Left hindlimb (tissue), 1 donor: Measurements from ENCODE around the gene HTR3E.
"Not testable (repeated sequence)": the region's sequence is repeated elsewhere in the genome, so short reads cannot be mapped to it uniquely, and the experiment has no call there.

Source experiments
- DNase-seq: peaks from one replicate; pipeline ENCODE4 v3.0.0-alpha.2; 2018

The HTR3E gene

GRCh38 chr3:184117636-184118035, 20.8 kb downstream of the HTR3E start:
- DNase-seq, result no peak

DNA sequence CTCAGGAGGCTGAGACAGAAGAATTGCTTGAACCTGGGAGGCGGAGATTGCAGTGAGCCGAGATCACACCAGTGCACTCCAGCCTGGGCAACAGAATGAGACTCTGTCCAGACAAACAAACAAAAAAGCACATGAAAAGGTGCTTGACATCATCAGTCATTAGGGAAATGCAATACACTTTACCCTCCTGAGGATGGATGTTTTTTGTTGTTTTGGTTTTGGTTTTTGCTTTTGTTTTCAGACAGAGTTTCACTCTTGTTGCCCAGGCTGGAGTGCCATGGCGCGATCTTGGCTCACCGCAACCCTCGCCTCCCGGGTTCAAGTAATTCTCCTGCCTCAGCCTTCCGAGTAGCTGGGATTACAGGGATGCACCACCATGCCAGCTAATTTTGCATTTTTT, 24.2 kb downstream of the HTR3E start:
- not testable (repeated sequence) for DNase-seq

- DNase-seq, result no peak
Observed at GRCh38 chr3:184126006-184126405, 29.1 kb downstream of the HTR3E start.

DNA sequence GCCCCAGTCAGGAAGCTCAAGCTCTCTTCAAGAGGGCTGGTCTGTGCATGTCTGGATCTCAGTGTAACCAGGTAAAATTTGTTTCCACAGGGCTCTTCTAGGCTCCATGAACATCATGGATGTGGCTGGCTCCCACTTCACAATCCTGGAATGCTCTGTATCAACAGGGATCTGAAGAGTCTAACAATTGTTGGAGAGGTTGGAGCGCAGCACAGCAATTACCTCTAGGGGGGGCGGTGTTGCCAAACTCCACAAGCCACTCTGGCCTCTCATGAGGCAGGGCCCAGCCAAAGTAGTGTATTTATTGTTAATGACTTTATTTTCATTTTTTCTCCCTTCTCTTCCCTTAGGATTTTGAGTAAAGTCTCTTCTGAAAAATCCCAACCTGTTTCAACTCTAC, 32.1 kb downstream of the HTR3E start:
- no peak for DNase-seq

DNA sequence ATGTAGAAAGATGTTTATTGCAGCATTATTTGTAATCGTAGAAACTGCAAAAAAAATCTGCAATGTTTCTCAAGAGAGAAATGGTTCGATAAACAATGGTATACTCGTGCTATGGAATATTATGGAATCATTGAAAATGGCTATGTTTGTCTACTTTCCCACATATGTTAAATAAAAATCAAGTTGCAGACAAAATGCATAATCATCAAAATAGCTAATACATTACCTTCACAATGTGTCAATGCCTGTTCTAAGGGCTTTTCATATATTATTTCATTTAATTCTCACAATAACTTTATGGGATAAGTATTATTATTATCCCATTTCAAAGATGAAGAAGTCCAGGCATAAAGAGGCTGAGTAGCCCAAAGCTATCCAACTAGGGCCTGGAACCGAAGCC, 36.1 kb downstream of the HTR3E start:
- DNase-seq, result no peak

DNA sequence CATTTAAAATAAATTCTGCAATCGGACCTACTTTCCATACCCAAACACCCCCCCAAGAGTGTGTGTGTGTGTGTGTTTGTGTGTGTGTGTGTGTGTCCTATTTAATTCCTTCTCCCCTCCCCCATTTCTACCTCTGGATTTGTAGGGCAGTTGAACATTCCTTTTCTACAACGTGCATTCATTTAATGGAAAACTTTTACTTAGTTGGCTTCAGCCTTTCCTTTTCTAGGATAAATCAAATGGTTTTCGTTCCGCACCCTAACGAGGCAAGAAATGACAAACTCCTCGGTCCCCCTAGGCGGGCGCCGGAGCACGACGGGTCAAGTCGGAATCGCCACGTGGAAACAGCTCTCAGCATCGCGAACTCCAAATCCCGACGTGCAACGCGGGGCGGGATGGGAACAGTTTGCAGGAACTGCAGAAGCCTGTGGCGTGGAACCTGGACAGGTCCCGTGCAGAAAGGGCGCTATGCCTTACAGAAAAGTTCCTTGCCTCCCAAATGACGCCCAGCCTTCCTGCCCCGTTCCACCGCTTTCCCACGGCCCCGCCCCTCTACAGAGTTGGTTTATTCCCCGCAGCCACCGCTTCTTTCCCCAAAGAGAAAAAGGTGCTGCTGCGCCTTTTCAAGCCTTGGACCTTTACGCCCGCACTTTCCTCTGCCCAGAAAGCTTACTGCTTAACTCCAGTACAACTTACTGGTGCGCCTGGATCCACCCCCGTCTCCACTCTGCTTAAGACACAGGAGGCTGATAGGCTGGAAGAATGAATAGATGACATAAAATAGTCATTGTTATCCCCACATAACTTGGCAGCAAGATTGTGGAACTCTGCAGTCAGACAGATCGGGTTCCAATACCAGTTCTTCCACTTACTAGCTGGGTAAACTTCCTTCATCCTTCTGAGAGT, 37.2 kb downstream of the HTR3E start:
- peak; percentile 91 for DNase-seq

GRCh38 chr3:184134746-184135148, 37.9 kb downstream of the HTR3E start:
- DNase-seq, result no peak

DNA sequence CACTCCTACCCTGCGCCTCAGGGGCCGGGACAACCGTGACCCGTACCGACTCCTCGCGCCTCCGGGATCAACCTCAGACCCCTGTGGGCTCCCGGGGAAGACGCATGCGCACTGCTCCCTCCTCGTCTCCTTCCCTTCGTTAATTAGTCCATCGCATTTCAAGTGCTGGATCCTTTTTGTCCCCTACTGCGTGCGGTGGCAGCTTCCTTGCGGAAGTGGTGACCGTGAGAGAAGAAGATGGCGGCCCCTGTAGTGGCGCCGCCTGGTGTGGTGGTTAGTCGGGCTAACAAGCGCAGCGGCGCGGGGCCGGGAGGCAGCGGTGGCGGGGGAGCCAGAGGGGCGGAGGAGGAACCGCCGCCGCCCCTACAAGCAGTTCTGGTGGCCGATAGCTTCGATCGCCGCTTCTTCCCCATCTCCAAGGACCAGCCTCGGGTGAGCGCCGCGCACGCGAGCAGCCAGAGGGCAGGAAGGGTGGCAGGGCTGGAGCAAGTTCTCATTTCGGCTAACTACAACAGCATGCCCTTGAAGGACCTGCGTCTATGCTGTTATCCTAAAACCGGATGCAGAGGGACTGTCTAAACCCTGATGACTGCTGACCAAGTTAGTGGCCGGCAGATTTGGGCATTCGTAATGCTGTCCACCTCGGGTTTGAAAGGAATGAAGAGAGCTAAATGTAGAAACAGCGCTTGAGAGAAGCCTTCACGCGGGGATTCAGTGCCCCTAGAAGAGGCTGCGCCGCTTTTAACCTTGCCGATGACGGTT, 38.5 kb downstream of the HTR3E start, which contains the start of gene EIF2B5:
Gene EIF2B5 (plus strand): TSS at position 210 of the 762 bp plus-strand sequence. CDS start 28 bp downstream, at position 238.
- peak; percentile 95 for DNase-seq

- DNase-seq, result no peak
Observed at GRCh38 chr3:184135911-184136260, 39.0 kb downstream of the HTR3E start.

- no peak for DNase-seq
Observed at GRCh38 chr3:184140436-184140835, 43.6 kb downstream of the HTR3E start.

GRCh38 chr3:184142199-184142598, 45.3 kb downstream of the HTR3E start:
- no peak for DNase-seq

- DNase-seq, result no peak
Observed at GRCh38 chr3:184143327-184143726, 46.5 kb downstream of the HTR3E start.

- no peak for DNase-seq
Observed at GRCh38 chr3:184144505-184144904, 47.6 kb downstream of the HTR3E start.

DNA sequence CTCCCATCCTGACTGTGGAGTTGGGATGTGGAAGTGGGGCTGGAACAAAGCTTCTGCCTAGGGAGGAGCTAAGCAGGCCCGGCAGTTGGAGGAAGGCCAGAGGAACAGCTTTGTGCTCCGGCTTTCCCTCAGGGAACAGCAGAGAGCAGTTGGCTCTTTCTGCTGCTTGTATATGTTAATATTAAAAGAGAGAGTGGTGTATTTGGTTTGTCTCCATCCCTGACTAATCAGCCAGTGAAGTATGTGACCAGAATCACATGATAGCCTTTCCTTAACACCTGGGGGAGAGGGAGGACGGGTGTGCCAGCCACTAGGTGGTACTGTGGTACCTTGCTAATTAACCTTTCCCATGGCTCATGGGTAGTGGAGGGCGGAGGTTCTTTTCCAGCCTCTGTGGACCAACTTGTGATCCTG, 48.3 kb downstream of the HTR3E start:
- peak; percentile 62 for DNase-seq

GRCh38 chr3:184145751-184146270, 48.9 kb downstream of the HTR3E start:
- DNase-seq, result no peak

- DNase-seq, result no peak
Observed at GRCh38 chr3:184148076-184148475, 51.2 kb downstream of the HTR3E start.

- no peak for DNase-seq
Observed at GRCh38 chr3:184149123-184149522, 52.3 kb downstream of the HTR3E start.

DNA sequence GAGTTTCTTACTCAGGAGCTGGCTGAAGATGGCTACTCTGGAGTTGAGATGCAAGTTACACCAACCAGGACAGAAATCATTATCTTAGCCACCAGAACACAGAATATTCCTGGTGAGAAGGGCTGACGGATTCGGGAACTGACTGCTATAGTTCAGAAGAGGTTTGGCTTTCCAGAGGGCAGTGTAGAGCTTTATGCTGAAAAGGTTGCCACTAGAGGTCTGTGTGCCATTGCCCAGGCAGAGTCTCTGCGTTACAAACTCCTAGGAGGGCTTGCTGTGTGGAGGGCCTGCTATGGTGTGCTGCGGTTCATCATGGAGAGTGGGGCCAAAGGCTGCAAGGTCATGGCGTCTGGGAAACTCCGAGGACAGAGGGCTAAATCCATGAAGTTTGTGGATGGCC, 52.9 kb downstream of the HTR3E start:
- not testable (repeated sequence) for DNase-seq

- peak; percentile 81 for DNase-seq
Observed at GRCh38 chr3:184154885-184155643, 58.2 kb downstream of the HTR3E start, which contains the start of gene DVL3. TSS of gene DVL3 (plus strand) at chr3:184155377. CDS start at chr3:184155636, 259 bp downstream.

DNA sequence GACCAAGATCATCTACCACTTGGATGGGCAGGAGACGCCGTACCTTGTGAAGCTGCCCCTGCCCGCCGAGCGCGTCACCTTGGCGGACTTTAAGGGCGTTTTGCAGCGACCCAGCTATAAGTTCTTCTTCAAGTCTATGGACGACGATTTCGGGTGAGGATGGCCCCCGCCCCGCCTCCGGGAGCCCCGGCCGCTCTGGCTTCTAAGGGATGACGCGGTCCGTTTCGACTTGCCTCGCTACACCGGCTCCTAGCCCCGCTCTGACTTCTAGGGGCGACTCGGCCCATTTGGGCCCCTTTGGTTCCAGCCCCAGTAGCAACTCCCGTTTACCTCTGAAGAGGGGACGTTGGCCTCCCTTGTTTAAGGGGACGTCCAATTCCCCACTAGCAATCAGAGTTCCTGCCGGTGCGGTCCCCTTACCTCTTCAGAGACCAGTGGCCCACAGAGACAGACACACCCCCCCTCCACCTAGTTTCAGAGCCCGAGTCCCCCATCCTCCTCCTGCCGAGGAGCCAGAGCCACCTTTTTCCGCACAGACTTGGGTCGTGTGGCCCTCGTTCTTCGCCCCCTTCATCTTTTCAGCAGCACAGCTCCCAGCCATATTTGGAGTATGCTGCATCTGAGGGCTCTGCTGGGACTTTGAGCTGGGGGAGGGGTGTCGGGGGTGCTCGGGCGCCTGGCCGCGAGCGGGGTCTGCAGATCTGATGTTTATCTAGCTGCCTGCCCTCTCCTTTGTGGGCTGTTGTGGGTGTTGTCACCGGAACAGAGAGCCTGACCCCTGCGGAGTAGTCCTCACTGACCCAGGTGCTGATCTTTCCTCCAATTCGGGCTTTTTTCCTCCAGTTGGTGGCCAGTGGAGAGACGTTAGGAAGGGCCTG, 59.0 kb downstream of the HTR3E start:
- DNase-seq, result no peak

DNA sequence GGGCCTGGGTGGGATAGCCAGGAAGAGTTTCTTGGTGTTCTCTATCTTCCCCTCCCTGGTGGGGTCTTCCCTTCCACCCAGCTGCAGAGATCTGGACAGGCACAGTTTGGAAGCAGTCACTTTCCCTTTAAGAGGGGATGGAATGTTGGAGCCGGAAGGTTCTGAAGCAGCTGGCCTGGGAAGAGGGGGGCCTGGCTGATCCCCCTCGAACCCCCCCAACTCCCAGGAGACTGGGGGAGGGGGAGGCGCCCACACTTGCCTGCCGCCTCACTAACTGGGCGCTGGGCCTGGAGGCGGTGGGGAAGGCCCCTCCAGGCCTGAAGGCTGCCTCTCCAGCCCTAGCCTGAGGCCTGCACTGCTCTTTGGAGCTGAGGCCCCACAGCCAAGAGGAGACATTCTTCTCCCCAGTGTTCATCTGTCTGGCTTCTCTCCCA, 59.7 kb downstream of the HTR3E start:
- peak; percentile 84 for DNase-seq
